Measurements from ENCODE around the gene BTF3.
"Not testable (repeated sequence)": the region's sequence is repeated elsewhere in the genome, so short reads cannot be mapped to it uniquely, and the experiment has no call there.

The BTF3 gene

GRCh38 chr5:73506459-73506955 is 8.3 kb downstream of the BTF3 start:
- Histone ChIP-seq H2AFZ (ENCODE audit: low read depth, low read length) (no peak overlapping the region), H3K4me3 (ENCODE audit: low read depth in 1 of 2, low read length in 2 of 2) (no peak overlapping the region), H3K9ac (ENCODE audit: low read depth, low read length) (no peak overlapping the region), H3K79me2 (ENCODE audit: insufficient read depth, low read length) (peaks cover 14% of the 10 kb centered on the region), H3K4me1 (ENCODE audit: insufficient read depth, low read length) (no peaks in the 10 kb centered on the region), H4K20me1 (ENCODE audit: insufficient read depth, low read length) (peaks cover 25% of the 10 kb centered on the region), H3K27me3 (ENCODE audit: insufficient read depth, low read length, poor library complexity) (no peaks in the 10 kb centered on the region), H3K9me3 (ENCODE audit: insufficient read depth, low read length, severe bottlenecking) (no peaks in the 10 kb centered on the region), H3K27ac (ENCODE audit: low read length) (no peak overlapping the region), H3K4me2 (ENCODE audit: insufficient read depth, low read length) (no peak overlapping the region), H3K36me3 (ENCODE audit: insufficient read depth, low read length) (peaks cover 52% of the 10 kb centered on the region)
- DNase-seq = no peak
- TF ChIP-seq CTCF (IDR thresholded peaks at IDR 0.05; ENCODE audit: borderline replicate concordance, extremely low read depth, low read length, poor library complexity, severe bottlenecking) (no peak), EZH2 (IDR thresholded peaks at IDR 0.05; ENCODE audit: borderline replicate concordance, low read depth, low read length, severe bottlenecking) (no peak)
- ATAC-seq (ENCODE audit: insufficient read depth, low read depth) = peak; percentile 29; the same call in 1 of the 3 replicates

- Histone ChIP-seq H2AFZ (ENCODE audit: low read depth, low read length) (no peak overlapping the region), H3K4me2 (ENCODE audit: insufficient read depth, low read length) (no peak overlapping the region), H3K9ac (ENCODE audit: low read depth, low read length) (no peak overlapping the region), H3K9me3 (ENCODE audit: insufficient read depth, low read length, severe bottlenecking) (no peaks in the 10 kb centered on the region), H3K4me3 (ENCODE audit: low read depth in 1 of 2, low read length in 2 of 2) (no peak overlapping the region), H3K27ac (ENCODE audit: low read length) (no peak overlapping the region), H4K20me1 (ENCODE audit: insufficient read depth, low read length) (peaks cover 23% of the 10 kb centered on the region), H3K36me3 (ENCODE audit: insufficient read depth, low read length) (peaks cover 46% of the 10 kb centered on the region), H3K79me2 (ENCODE audit: insufficient read depth, low read length) (peaks cover 10% of the 10 kb centered on the region), H3K4me1 (ENCODE audit: insufficient read depth, low read length) (no peaks in the 10 kb centered on the region), H3K27me3 (ENCODE audit: insufficient read depth, low read length, poor library complexity) (no peaks in the 10 kb centered on the region)
- TF ChIP-seq CTCF (IDR thresholded peaks at IDR 0.05; ENCODE audit: borderline replicate concordance, extremely low read depth, low read length, poor library complexity, severe bottlenecking) (no peak), EZH2 (IDR thresholded peaks at IDR 0.05; ENCODE audit: borderline replicate concordance, low read depth, low read length, severe bottlenecking) (no peak)
- no peak for DNase-seq
- 0 out of 3 replicates have a peak, but pooled peaks have one; percentile 28 for ATAC-seq (ENCODE audit: insufficient read depth, low read depth)
Measured at GRCh38 chr5:73507062-73507461, 8.8 kb downstream of the BTF3 start.

GRCh38 chr5:73508521-73508920 is 10.3 kb downstream of the BTF3 start:
- H3K27me3 ChIP-seq (ENCODE audit: insufficient read depth, low read length, poor library complexity); H3K4me1 ChIP-seq (ENCODE audit: insufficient read depth, low read length); H3K79me2 ChIP-seq (ENCODE audit: insufficient read depth, low read length); H3K27ac ChIP-seq (ENCODE audit: low read length); H3K4me3 ChIP-seq (ENCODE audit: low read depth in 1 of 2, low read length in 2 of 2); H3K9me3 ChIP-seq (ENCODE audit: insufficient read depth, low read length, severe bottlenecking); H2AFZ ChIP-seq (ENCODE audit: low read depth, low read length); H4K20me1 ChIP-seq (ENCODE audit: insufficient read depth, low read length); H3K9ac ChIP-seq (ENCODE audit: low read depth, low read length); DNase-seq; H3K4me2 ChIP-seq (ENCODE audit: insufficient read depth, low read length): not testable (repeated sequence)
- ATAC-seq (ENCODE audit: insufficient read depth, low read depth) = peak; percentile 69
- H3K36me3 ChIP-seq (ENCODE audit: insufficient read depth, low read length) = peaks cover 32% of the 10 kb centered on the region

- DNase-seq = no peak
- Histone ChIP-seq H3K36me3 (ENCODE audit: insufficient read depth, low read length) (no peaks in the 10 kb centered on the region), H3K4me2 (ENCODE audit: insufficient read depth, low read length) (no peak overlapping the region), H3K4me1 (ENCODE audit: insufficient read depth, low read length) (no peaks in the 10 kb centered on the region), H4K20me1 (ENCODE audit: insufficient read depth, low read length) (no peaks in the 10 kb centered on the region), H3K9ac (ENCODE audit: low read depth, low read length) (no peak overlapping the region), H3K27me3 (ENCODE audit: insufficient read depth, low read length, poor library complexity) (no peaks in the 10 kb centered on the region), H3K4me3 (ENCODE audit: low read depth in 1 of 2, low read length in 2 of 2) (no peak overlapping the region), H3K9me3 (ENCODE audit: insufficient read depth, low read length, severe bottlenecking) (no peaks in the 10 kb centered on the region), H3K27ac (ENCODE audit: low read length) (no peak overlapping the region), H3K79me2 (ENCODE audit: insufficient read depth, low read length) (no peaks in the 10 kb centered on the region), H2AFZ (ENCODE audit: low read depth, low read length) (no peak overlapping the region)
- no peak for TF ChIP-seq CTCF (IDR thresholded peaks at IDR 0.05; ENCODE audit: borderline replicate concordance, extremely low read depth, low read length, poor library complexity, severe bottlenecking)
- TF ChIP-seq EZH2 (IDR thresholded peaks at IDR 0.05; ENCODE audit: borderline replicate concordance, low read depth, low read length, severe bottlenecking) = no peak
- no peak for ATAC-seq (ENCODE audit: insufficient read depth, low read depth)
Measured at GRCh38 chr5:73513996-73514395, 15.8 kb downstream of the BTF3 start.

Measured in DND-41 (cell line).